Measurements from ENCODE around the gene CACNA1F.

DNA sequence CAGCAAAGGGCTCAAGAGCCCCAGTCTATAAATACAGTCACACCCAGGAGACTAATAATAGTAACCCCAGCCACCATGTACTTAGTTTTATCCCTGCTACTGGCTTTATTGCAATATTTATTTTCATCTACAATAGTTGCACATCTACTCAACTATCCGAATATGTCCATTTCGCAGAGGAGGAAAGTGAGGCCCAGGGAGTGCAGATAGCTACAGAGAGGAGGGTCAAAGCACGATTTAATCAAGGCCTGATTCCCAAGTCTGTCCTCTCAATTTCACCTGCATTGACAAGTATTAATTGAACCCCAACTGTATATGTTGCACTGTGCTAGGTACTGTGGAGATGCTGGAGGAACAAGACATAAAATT is 65.4 kb downstream of the CACNA1F start:
- TF ChIP-seq, protein P1, sequence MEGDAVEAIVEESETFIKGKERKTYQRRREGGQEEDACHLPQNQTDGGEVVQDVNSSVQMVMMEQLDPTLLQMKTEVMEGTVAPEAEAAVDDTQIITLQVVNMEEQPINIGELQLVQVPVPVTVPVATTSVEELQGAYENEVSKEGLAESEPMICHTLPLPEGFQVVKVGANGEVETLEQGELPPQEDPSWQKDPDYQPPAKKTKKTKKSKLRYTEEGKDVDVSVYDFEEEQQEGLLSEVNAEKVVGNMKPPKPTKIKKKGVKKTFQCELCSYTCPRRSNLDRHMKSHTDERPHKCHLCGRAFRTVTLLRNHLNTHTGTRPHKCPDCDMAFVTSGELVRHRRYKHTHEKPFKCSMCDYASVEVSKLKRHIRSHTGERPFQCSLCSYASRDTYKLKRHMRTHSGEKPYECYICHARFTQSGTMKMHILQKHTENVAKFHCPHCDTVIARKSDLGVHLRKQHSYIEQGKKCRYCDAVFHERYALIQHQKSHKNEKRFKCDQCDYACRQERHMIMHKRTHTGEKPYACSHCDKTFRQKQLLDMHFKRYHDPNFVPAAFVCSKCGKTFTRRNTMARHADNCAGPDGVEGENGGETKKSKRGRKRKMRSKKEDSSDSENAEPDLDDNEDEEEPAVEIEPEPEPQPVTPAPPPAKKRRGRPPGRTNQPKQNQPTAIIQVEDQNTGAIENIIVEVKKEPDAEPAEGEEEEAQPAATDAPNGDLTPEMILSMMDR (conservative IDR thresholded peaks at IDR 0.05; ENCODE audit: low read depth, low read length) = no peak
- no peak for TF ChIP-seq EZH2 (IDR thresholded peaks at IDR 0.05; ENCODE audit: borderline replicate concordance, low read depth, low read length, poor library complexity, severe bottlenecking)

Measured in A673 (cell line).